T-helper 22 cell (primary cell): Measurements from ENCODE around the gene PAK1.
A peak's percentile ranks its signal among the peaks of the same experiment; 100 is the strongest.

ENCODE experiments used
- DNase-seq: peaks from one replicate; pipeline ENCODE4 v3.0.0-alpha.2; 2020; ENCODE audit warnings: low read depth

The PAK1 gene

DNA sequence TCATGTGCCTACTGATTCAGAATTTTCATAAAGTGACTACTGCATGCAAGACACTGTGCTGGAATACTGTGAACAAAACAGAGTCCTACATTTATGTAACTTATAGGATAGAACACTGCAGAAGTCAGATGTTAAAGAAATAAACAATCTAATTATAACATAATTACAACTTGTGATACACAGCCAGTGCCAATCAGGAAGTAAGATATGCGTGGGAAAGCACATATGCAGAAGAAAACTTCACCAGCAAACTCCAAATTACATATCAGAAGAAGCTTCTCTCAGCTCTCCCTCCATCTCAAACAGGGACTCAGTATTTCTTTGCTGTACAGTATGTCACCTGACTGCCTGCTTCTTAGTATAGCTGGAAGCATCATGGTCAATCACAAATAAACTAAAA, 37.4 kb downstream of the PAK1 start:
- DNase-seq = no peak

DNA sequence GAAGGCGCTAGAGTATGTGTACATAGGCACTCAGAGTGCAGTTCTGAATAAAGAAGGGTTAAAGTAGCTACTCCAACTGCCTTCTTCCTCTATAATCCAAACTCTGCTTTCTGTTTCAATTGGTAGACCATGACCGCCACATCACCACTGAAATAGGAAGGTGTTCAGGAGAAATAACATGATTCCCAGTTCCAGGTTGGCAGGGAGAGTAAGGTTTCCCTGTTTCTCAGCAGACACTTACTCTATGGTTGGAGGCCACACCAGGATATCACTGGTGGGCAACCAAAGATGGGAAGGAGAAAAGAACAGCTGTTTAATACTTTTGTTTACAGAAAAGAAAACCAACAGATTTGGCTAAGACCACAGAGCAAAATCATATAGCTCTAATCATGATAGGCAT, 37.9 kb downstream of the PAK1 start:
- DNase-seq = no peak

DNA sequence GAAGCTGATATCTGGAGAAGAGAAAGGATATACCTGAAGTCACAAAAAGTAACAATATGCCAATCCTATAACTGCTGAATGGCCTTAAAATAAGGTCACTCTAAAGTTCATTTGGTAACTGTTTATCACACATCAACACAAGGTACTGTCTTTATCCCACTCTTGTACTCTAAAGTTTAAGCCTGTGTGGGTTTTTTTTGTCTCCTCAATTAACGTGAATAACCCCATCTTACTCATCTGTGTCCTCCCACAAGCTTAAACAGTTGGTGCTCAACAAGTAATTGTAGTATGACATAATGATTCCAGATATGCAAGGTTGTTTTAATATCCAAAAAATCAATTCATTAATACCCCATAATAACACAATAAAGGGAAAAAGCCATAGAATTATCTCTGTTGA, 42.1 kb downstream of the PAK1 start:
- no peak for DNase-seq

GRCh38 chr11:77428598-77428997, 45.3 kb downstream of the PAK1 start:
- no peak for DNase-seq

- no peak for DNase-seq
Observed at GRCh38 chr11:77425346-77425745, 48.5 kb downstream of the PAK1 start.

- DNase-seq = no peak
Observed at GRCh38 chr11:77424644-77425043, 49.2 kb downstream of the PAK1 start.

DNA sequence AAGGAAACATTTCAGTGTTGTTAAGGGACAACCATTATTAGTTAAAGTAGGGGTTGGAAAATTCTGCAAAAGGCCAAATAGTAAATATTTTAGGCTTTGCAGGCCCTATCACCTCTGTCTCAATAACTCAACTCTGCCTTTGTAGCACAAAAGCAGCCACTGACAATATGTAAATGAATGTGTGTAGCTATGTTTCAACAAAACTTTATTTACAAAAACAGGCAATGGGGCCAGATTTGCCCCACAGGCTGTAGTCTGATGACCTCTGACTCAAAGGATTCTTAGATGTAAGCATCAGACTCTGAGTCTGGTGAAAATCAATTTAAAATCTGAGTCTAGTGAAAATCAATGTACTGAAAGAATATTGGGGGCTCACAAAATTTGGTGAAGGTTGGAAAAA, 50.3 kb downstream of the PAK1 start:
- DNase-seq = no peak

GRCh38 chr11:77422687-77423086, 51.2 kb downstream of the PAK1 start:
- DNase-seq = no peak

DNA sequence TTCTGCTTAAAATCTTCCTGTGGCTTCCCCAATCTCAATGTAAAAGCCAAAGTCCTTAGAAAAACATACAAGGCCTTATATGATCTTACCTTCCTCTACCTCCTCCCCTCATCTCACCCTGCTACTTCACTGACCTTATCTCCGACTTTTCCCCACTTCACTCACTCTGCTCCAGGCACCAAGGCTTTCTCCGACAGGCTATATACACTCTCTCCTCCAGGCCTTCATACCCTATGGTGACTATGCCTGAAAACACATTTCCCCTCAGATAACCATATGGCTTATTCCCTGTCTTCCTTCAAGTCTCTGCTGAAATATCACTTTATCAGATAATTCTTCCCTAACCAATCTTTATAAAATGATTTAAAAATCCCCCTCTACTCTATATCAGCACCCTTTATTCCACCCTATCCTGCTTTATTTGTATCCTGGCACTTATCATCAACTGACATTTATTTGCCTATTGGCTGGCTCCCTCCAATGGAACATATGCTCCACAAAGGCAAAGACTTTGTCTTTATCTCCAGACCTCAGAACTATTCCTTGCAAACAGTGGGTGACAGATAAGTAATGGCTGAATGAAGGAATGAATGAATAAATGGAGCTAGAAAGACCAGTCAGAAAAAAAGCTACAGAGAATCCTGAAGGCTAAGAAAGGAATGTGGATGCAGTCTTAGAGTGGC, 52.7 kb downstream of the PAK1 start:
- DNase-seq = no peak

DNA sequence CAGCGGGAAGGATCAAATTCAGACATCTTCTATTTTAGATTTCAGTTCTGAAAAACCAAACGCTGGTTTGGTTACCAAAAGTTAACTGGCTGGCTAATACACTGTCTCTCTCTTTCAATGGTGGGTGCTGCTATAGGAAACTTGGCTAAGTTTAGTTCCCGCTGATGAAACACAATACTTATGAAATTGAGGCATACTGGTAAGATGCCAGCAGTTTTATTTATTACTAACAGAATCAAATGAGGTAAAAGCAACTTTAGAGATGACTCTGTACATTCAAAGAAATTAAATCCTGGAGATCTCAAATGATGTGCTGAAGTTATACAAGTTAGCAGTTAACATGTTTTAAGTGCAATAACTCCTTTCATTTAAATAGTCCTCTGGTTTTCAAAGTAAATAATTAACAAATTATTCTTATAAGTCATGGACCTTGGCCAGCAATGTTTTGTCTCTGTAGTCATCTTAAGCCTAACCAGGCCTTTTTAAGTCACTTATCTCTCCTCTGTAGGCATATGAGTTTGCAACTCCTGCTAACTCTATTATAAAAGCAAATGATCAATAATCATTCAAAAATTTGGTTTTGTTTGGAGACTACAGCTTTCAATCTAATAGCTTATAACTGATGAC, 54.8 kb downstream of the PAK1 start:
- DNase-seq = no peak

DNA sequence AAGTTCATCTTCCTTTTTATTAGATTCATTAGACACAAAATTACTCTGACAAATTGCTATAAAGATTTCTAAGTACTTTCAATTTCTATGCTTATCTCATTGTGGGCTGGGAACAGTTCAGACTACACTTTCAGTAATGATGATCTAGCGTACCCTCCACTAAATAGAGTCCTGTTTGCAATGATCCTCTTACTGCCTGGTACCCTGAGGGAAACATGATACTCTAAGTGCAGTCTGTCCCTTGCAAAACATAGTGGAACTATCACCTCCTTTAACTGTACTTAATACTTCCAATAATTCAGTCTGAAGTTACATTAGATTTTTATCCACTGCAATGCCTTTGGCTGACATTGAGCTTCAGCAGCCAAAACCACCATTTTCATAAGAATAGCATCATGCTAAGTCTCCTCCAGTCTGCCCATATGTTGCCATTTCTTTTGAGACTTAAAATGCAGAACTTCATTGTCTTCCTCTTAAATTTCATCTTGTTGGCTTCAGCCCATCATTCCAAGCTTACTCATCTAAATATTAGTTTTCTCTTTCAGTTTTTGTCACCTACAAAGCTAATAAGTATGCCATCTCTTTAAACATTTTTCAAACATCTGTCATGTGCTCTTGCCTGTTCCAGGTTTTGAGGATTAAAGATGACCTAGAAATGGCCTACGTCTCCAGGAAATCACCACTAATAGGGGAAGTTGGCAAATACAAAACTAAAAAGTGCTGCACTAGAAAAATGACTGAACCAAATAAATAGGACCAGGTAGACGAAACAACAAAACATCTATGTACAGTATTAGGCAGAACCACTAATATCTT, 55.5 kb downstream of the PAK1 start:
- no peak for DNase-seq

- no peak for DNase-seq
Observed at GRCh38 chr11:77416357-77416756, 57.5 kb downstream of the PAK1 start.

DNA sequence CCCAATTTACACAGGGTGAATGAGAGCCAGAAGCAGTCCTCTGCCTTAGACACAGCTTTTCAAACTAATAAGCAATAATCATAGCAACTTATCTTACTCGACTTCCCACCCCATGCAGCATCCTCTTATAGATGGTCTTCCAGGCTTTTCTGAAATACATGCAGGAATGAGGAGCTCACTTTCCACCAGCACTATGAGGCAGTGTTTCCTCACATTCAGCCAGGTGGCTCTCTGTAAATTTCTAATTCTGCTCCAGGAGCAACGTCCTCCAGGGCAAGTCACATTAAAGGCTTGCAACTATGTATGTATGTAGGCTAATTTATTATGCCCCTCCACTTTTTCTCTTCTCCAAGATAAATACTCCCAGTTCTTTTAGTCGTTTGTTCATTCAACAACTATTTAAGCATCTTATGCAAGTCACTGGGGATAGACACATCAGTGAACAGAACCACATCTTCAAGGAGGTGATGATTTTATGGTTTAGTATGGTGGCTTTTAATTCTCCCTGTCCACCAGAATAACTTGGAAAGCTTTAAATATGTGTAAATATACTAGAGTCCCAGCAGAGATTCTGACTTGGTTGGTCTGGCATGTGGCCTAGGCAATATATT, 59.9 kb downstream of the PAK1 start:
- no peak for DNase-seq

DNA sequence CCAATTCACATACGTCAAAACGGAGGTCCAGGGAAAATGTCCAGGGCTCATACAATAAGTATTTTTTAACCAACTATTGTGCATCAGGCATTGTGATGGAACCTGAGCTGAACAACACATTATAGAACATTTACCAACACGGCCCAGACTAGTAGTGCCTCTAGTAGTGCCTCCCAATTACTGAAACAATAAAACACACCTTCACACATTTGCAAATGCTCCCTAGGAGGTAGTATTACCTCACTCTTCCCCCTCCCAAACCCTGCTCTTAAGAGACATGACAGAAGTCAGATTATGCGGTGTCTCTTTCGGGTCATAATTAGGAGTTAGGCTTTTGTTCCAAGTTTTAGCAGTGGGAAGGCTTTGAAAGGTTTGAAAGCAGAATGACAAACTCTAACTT, 61.1 kb downstream of the PAK1 start:
- DNase-seq = no peak

DNA sequence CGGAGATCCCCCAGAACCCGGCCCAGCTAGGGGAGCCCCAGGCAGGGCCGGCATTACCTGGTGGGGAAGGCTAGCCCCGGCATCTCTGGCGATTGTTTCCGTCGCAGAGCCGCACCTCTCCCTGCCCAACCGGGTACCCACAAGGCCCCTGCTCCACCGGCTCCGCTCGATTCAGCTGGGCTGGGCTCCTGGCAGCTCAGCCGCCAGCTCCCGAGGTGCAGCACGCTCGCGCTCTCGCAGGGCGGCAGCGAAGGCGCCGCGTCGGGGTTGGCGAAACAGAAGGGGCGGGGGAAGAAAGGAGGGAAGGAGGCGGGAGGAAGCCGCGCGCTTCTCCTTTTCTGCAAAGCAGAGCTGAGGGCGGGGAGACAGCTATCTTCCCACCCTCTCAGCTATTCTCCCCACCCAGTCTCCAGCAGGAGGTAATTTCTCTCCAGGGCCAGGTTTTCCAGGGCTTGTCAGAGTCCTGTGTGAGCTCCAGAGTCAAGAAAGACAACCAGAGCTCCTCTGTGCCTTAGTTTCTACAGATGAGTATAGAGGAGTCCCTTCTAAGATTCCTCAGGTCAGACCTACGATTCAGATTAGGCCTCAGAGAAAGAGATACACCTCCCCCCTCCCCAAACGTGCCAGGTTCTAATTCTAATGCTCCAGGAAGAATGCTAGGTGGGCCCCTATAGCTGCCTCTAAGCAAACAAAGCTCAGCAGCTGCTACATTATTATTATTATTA, 62.0 kb downstream of the PAK1 start:
- DNase-seq = peak; percentile 53

GRCh38 chr11:77411137-77411707, 62.7 kb downstream of the PAK1 start:
- no peak for DNase-seq

DNA sequence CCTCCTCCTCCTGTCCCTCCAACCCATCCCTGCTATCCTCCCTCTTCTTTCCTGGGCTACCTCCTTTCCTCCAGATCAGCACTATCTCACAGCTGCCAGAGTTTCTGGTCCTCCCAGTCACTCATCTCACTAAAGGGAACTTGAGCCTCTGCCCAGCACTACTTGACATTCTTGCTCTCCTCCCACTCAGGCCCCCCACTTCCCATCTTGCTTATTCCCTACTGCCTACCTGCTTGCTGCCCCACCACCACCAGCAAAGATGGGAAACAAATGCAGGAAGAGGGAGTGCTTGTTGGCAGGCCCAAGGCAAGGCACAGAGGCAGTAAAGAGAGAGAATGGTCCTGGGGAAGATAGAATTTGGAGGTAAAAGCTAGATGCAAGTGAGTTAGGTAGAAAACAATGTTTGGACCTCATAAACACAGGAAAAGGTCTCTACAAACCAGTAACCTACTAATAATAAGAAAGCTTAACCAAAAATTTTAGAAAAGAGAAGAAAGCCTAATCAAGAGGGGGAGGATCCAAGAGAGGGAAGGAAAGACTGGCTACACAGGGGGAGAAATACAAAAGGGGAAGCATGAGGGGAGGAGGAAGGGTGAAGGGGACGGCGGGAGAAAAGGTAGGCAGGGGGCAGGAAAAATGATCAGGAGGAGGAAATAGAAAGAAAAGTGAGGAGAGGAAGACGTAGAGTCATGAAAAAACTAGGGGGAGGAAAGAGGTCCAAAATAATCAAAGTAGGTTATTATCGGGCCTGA, 63.6 kb downstream of the PAK1 start:
- no peak for DNase-seq

GRCh38 chr11:77409046-77409445, 64.8 kb downstream of the PAK1 start:
- no peak for DNase-seq

DNA sequence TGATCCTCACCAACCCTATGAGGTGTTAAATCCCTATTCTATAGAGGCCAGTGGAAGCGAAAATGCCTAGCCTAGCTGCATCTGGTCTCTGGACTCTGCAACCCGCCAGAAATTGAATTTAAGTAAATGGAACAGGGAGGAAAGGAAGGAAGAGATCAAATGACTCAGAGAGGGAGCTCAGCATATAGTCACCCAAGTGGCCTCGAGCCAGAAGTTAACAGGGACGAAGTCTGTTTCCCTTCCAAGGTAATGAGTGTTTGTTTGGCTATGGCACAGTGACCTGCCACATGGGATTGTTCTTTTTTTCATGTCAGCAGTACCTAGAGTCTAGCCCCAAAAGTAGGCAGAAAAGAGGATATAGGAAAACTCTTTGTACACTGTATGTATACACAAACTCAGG, 66.3 kb downstream of the PAK1 start:
- DNase-seq = no peak

- DNase-seq = no peak
Observed at GRCh38 chr11:77406396-77406795, 67.5 kb downstream of the PAK1 start.

DNA sequence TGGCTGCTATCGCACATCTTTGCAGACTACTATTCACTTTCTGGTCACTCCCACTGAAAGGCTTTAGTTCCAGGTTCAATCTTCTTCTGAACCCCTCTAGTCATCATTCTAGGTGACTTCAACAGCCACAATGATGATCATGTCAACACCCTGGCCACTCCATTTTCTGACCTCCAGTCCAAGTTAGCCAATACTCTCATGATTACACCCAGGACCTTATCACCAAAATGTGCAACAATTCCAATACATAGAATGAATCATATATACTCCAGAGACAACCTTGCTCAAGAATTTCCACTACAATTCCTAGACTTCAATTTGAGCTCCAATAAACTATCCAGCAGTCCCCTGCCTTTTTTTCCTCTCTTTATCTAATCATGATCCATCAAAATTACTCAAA, 70.7 kb downstream of the PAK1 start:
- no peak for DNase-seq
